Activated CD4-positive, alpha-beta T cell treated with anti-CD3 and anti-CD28 coated beads for 36 hours (primary cell): ENCODE data around the gene CBY1. TPM values are rescaled to one million over a fixed set of nuclear protein-coding genes. Genes with fewer than 3 reads are reported as not detected.

Experiments
- ATAC-seq: fragments of 200-7000 bp; cut with Tn5 transposase; one replicate; pipeline ENCODE4 v1.10.0; 2021; ENCODE audit warnings: mild to moderate bottlenecking, moderate library complexity
- CTCF ChIA-PET: fragments of 350-600 bp; sonication (Branson Sonifier 250); formaldehyde crosslinking; loops from one replicate; lab custom pipeline; 2021; ENCODE audit warnings: antibody characterized with exemption; lab: Charles Lee
- POLR2A ChIA-PET: fragments of 350-600 bp; sonication (Branson Sonifier 250); formaldehyde crosslinking; loops from one replicate; lab custom pipeline; 2021; ENCODE audit warnings: antibody characterized with exemption, inconsistent platforms; lab: Charles Lee
- DNase-seq: peaks from one replicate; pipeline ENCODE4 v3.0.0-alpha.2; 2020
- H3K27ac Mint-ChIP-seq: one replicate; pipeline ENCODE4 v1.8.0; 2021; ENCODE audit warnings: mixed read lengths
- H3K27me3 Mint-ChIP-seq: one replicate; pipeline ENCODE4 v1.8.0; 2021; ENCODE audit warnings: mixed read lengths
- H3K36me3 Mint-ChIP-seq: one replicate; pipeline ENCODE4 v1.8.0; 2021; ENCODE audit warnings: low read depth, mixed read lengths
- H3K4me1 Mint-ChIP-seq: one replicate; pipeline ENCODE4 v1.8.0; 2021; ENCODE audit warnings: mixed read lengths
- H3K4me3 Mint-ChIP-seq: one replicate; pipeline ENCODE4 v1.8.0; 2021; ENCODE audit warnings: mild to moderate bottlenecking, moderate library complexity, mixed read lengths
- H3K9me3 Mint-ChIP-seq: one replicate; pipeline ENCODE4 v1.8.0; 2021; ENCODE audit warnings: low read depth, mixed read lengths
- intact Hi-C, 2 experiments: fragments of 100-400 bp; cut with DNase I in 1 of 2; cut with micrococcal nuclease in 1 of 2; formaldehyde crosslinking; loops; one replicate each; pipeline versions ENCODE4 v1.14.2 to v1.15.1; 2022 to 2024; cut with DNase I, micrococcal nuclease
- total RNA-seq, 2 experiments: library from RNA; stranded (reverse); gene quantifications; one replicate each; pipeline ENCODE4 v1.2.3, GENCODE V29; 2021

CBY1 gene
- total RNA-seq, 2 experiments from 2014 or later = 9.8 to 11.6 TPM

DNA sequence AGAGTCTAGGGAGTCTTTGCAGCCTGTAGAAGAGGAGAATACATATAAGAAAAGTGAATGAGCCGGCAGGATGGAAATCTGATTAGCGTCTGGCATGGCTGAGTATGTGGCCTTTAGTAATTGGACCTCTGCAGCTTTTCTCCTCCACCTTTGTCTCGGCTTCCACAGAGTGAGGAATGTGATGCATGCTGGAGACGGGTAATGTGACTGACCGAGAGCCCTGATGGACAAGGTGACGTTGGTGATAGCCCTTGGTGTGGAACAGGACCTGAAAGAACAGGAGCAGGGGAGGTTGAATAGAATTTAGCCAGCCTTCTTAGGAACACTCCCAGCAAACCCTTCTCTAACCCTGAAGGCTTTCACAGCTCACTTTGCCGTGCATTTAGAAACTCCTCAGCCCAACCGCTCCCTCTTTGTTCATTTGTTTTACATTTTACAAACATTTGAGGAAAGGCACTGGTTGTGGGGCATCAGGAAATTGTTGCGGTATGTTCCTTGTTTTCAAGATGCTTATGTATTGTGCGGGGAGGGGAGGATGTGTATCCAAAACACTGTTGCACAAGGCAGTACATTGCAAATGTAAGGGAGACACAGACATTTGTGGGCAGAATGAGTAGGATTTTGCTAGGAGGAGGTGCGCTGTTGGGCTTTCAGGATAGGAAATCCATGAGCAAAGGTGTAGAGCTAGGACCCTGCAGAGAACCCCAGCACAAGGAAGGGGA is 56.2 kb downstream of the CBY1 start:
- Mint-ChIP-seq H3K4me3 (no peak overlapping the region), H3K27ac (peak overlapping the region; percentile 44), H3K9me3 (no peaks in the 10 kb centered on the region), H3K4me1 (peaks cover 67% of the 10 kb centered on the region), H3K36me3 (peaks cover 56% of the 10 kb centered on the region), H3K27me3 (no peaks in the 10 kb centered on the region)
- CTCF ChIA-PET = interaction anchor here (0.6 to 1.4 kb wide), 2 partner anchors 16 to 301 kb away, joined by 3 read pairs; no protein-coding TSS in a partner anchor
- DNase-seq = no peak
- intact Hi-C loops = no loop called here
- no peak for ATAC-seq
- POLR2A ChIA-PET = interaction anchor here (1.4 kb wide), 1 partner anchor 12 kb away, joined by 4 read pairs; no protein-coding TSS in a partner anchor

DNA sequence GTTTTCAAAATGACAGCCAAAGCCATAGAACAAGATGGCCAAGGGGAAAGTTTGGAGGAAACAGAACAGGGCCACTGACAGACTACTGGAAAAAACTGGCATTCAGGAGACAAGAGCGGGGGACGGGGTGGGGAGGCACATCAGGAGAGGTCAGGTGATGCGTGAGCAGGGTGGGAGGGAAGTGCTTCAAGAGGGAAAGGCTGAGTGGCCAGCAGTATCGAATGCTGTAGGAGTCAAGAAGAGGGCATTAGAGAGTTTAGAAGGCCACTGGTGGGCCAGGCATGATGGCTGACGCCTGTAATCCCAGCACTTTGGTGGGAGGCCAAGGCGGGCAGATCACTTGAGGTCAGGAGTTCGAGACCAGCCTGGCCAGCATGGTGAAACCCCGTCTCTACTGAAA is 57.5 kb downstream of the CBY1 start:
- no peaks in the 10 kb centered on the region for H3K9me3 Mint-ChIP-seq
- ATAC-seq (no peak), DNase-seq (no peak)
- POLR2A ChIA-PET = no interaction called here
- CTCF ChIA-PET = interaction anchor here (0.6 to 1.3 kb wide), 2 partner anchors 22 to 626 kb away, joined by 3 read pairs; no protein-coding TSS in a partner anchor
- no peak overlapping the region for H3K27ac Mint-ChIP-seq
- intact Hi-C loops = loop anchor here in 1 of 2 experiments (2.0 kb wide), 1 partner anchor 27 kb away; no protein-coding TSS in a partner anchor
- H3K27me3 Mint-ChIP-seq = no peaks in the 10 kb centered on the region
- peaks cover 61% of the 10 kb centered on the region for H3K4me1 Mint-ChIP-seq
- peaks cover 48% of the 10 kb centered on the region for H3K36me3 Mint-ChIP-seq
- H3K4me3 Mint-ChIP-seq = no peak overlapping the region

DNA sequence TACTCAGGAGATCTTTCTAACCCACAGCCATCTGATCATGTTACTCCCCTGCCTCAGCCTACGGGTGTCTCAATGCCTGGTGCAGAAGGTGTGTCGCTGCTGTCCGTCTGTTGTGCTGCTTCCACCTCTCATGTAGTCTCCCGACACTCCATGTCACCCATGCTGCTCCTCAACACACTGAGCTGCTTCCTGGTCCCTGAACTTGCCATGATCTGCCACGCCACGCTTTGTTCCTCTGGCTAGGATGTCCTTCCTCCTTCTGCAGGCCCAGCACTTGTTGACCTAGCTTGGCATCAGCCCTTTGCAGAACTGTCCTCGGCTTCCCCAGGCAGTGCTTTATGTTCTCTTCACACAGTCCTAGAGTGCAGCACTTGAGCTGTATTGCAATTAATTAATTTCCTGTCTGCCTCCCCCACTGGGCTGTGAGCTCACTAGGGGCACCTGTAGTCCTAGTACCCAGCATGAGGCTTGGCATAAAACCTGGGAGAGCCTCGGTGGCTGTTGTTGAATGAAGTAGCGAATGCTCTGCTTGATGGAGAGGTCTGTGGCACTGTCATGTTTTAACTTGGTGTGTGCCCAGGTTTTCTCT is 58.8 kb downstream of the CBY1 start:
- H3K4me3 Mint-ChIP-seq = no peak overlapping the region
- H3K4me1 Mint-ChIP-seq = peaks cover 50% of the 10 kb centered on the region
- peaks cover 40% of the 10 kb centered on the region for H3K36me3 Mint-ChIP-seq
- CTCF ChIA-PET = interaction anchor here (1.0 to 1.3 kb wide), 2 partner anchors 10 to 20 kb away, joined by 3 to 4 read pairs; no protein-coding TSS in a partner anchor
- ATAC-seq = no peak
- H3K27me3 Mint-ChIP-seq = no peaks in the 10 kb centered on the region
- POLR2A ChIA-PET = interaction anchor here (0.9 kb wide), 1 partner anchor 10 kb away, joined by 3 read pairs; the partner anchor contains the start of gene GTPBP1
- intact Hi-C loops = loop anchor here in 1 of 2 experiments (2.0 kb wide), 1 partner anchor 26 kb away; no protein-coding TSS in a partner anchor
- no peaks in the 10 kb centered on the region for H3K9me3 Mint-ChIP-seq
- DNase-seq = no peak
- peak overlapping the region; percentile 23 for H3K27ac Mint-ChIP-seq

DNA sequence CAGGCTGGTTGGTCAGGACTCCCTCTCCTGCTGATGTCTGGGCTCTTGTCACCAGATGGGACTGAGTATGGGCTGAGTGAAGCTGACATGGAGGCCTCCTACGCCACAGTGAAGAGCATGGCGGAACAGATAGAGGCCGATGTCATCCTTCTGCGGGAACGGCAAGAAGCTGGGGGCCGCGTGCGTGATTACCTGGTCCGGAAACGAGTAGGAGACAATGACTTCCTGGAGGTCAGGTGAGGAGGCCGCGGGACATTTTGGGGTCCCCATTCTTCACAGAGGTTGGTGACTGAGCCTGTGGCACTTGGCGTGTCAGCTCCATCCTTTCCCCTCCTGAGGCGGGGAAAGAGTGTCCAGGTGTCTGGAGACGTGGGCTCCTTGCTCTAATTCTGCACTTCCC is 59.4 kb downstream of the CBY1 start:
- ChIA-PET POLR2A (no interaction called here), CTCF (no interaction called here)
- no peak for DNase-seq
- peaks cover 44% of the 10 kb centered on the region for H3K4me1 Mint-ChIP-seq
- H3K4me3 Mint-ChIP-seq = no peak overlapping the region
- no peaks in the 10 kb centered on the region for H3K27me3 Mint-ChIP-seq
- intact Hi-C loops = loop anchor here in 1 of 2 experiments (2.0 kb wide), 1 partner anchor 25 kb away; no protein-coding TSS in a partner anchor
- no peak overlapping the region for H3K27ac Mint-ChIP-seq
- ATAC-seq = no peak
- peaks cover 34% of the 10 kb centered on the region for H3K36me3 Mint-ChIP-seq
- H3K9me3 Mint-ChIP-seq = no peaks in the 10 kb centered on the region

DNA sequence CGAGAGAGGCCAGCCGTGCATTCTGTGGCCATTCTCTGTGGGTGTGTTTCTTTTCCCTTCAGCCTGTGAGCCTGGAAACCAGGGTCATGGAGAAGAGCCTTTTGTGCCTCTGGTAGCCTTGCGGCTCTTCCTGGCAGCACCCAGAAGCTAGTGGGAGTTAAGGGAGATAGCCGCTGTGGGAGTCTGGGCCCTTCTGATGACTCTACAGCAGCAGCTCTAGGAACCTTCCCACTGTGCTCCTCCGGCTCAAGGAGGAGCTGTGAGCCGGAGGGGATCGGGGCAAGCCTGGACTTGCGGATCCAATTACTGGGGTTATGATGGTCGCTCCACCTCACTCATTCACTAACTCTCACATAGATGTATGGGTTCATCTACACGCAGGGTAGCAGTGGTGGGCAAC is 59.8 kb downstream of the CBY1 start:
- Mint-ChIP-seq H3K4me1 (peaks cover 40% of the 10 kb centered on the region), H3K36me3 (peaks cover 32% of the 10 kb centered on the region), H3K4me3 (no peak overlapping the region), H3K27me3 (no peaks in the 10 kb centered on the region), H3K9me3 (no peaks in the 10 kb centered on the region), H3K27ac (no peak overlapping the region)
- ChIA-PET CTCF (interaction anchor here (0.8 kb wide), 1 partner anchor 9 kb away, joined by 4 read pairs; no protein-coding TSS in a partner anchor), POLR2A (no interaction called here)
- intact Hi-C loops = no loop called here
- ATAC-seq (no peak), DNase-seq (no peak)

DNA sequence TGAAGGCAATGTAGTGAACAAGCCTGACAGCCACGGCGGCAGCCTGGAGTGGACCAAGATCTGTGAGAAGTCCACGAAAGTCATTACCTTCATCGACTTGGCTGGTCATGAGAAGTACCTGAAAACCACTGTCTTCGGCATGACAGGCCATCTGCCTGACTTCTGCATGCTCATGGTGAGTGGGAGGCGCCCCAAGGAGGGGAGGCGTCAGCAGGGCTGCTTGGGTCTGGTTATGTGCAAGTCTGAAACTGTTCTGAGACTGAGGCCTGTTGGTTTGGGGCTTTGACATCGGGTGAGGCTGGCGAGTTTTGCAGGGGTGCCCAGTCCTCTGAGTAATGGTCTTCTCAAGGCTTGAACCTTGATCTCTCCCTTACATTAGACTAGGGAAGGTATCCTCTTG is 60.4 kb downstream of the CBY1 start:
- Mint-ChIP-seq H3K36me3 (peaks cover 35% of the 10 kb centered on the region), H3K9me3 (no peaks in the 10 kb centered on the region), H3K4me1 (peaks cover 39% of the 10 kb centered on the region), H3K27me3 (no peaks in the 10 kb centered on the region), H3K4me3 (no peak overlapping the region), H3K27ac (no peak overlapping the region)
- intact Hi-C loops = no loop called here
- ChIA-PET CTCF (interaction anchor here (0.8 kb wide), 1 partner anchor 8 kb away, joined by 4 read pairs; no protein-coding TSS in a partner anchor), POLR2A (interaction anchor here (0.6 kb wide), 1 partner anchor 242 kb away, joined by 7 read pairs; no protein-coding TSS in a partner anchor)
- ATAC-seq = no peak
- no peak for DNase-seq

DNA sequence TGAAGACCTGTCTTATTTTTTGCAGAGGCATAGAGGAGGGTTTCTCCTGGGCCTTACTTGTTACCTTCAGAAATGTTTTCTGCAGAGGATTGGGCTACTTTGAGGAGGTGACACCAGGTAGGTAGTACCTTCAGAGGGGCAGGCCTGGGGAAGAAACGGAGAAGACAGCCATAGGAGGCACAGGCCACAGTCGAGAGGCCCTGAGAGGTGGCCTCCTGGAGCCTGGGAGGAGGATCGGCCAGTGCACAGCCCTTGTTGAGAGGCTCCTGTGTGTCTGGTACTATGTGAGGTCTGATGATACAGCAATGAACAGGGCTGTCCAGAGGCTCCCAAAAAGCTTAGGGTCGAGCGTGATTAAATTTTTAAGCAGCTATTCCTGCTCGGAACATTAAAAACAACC is 60.8 kb downstream of the CBY1 start:
- peaks cover 36% of the 10 kb centered on the region for H3K4me1 Mint-ChIP-seq
- no peak overlapping the region for H3K27ac Mint-ChIP-seq
- H3K4me3 Mint-ChIP-seq = no peak overlapping the region
- H3K9me3 Mint-ChIP-seq = no peaks in the 10 kb centered on the region
- intact Hi-C loops = no loop called here
- no peak for DNase-seq
- H3K36me3 Mint-ChIP-seq = peaks cover 35% of the 10 kb centered on the region
- POLR2A ChIA-PET = interaction anchor here (0.6 kb wide), 1 partner anchor 242 kb away, joined by 7 read pairs; no protein-coding TSS in a partner anchor
- CTCF ChIA-PET = interaction anchor here (1.0 kb wide), 1 partner anchor 9 kb away, joined by 3 read pairs; no protein-coding TSS in a partner anchor
- no peak for ATAC-seq
- no peaks in the 10 kb centered on the region for H3K27me3 Mint-ChIP-seq

DNA sequence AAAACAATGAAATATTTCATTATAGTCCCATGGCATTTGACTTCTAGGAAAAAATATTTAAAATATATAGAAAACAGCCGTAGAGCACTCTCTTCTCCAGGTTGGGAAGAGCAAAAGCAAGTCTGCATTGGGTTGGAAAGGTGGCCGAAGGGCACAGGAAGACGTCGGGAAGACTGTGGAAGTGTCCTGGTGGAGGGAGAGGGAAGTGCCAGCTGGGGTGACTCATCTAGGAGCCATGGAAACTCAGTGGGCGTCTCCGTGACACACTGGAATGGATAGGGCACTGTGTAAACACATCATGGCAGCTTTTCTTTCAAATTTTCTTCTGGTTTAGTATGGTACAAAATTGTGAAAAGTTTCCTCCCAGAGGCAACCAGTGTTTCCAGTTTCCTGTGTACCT is 62.0 kb downstream of the CBY1 start:
- POLR2A ChIA-PET = no interaction called here
- DNase-seq (no peak), ATAC-seq (no peak)
- intact Hi-C loops = no loop called here
- no peaks in the 10 kb centered on the region for H3K9me3 Mint-ChIP-seq
- no peak overlapping the region for H3K4me3 Mint-ChIP-seq
- no peak overlapping the region for H3K27ac Mint-ChIP-seq
- CTCF ChIA-PET = interaction anchor here (0.6 to 1.2 kb wide), 4 partner anchors 8 to 867 kb away, joined by 3 to 5 read pairs (median 4); no protein-coding TSS in a partner anchor
- H3K4me1 Mint-ChIP-seq = peaks cover 24% of the 10 kb centered on the region
- H3K27me3 Mint-ChIP-seq = no peaks in the 10 kb centered on the region
- peaks cover 30% of the 10 kb centered on the region for H3K36me3 Mint-ChIP-seq

DNA sequence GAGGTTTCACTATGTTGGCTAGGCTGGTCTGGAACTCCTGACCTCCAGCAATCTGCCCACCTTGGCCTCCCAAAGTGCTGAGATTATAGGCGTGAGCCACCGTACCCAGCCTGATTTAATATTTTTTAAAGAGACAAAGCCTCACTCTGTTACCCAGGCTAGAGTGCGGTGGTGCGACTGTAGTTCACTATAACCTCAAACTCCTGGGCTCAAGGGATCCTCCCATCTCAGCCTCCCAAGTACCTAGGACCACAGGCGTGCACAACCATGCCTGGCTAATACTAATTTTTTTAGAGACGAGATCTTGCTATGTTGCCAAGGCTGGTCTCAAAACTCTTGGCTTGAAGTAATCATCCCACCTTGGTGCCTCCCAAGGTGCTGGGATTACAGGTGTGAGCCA is 62.8 kb downstream of the CBY1 start:
- POLR2A ChIA-PET = no interaction called here
- Mint-ChIP-seq H3K27me3 (no peaks in the 10 kb centered on the region), H3K4me1 (peaks cover 18% of the 10 kb centered on the region), H3K4me3 (no peak overlapping the region), H3K36me3 (peaks cover 34% of the 10 kb centered on the region), H3K9me3 (no peaks in the 10 kb centered on the region), H3K27ac (no peak overlapping the region)
- intact Hi-C loops = no loop called here
- CTCF ChIA-PET = interaction anchor here (0.6 kb wide), 1 partner anchor 866 kb away, joined by 3 read pairs; no protein-coding TSS in a partner anchor
- DNase-seq = no peak
- ATAC-seq = no peak

DNA sequence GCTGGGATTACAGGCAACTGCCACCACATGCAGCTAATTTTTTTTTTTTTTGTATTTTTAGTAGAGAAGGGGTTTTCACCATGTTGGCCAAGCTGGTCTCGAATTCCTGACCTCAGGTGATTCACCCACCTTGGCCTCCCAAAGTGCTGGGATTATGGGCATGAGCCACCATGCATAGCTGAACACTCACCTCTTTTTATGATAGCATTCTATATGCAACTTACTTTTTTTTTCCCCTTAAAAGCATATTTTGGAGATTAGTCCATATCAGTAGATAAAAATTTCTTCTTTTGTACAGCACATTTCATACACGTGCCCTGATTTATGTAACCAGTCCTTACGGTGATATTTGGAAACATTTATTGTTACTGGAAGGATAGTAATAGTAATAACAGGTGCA is 63.9 kb downstream of the CBY1 start:
- ATAC-seq (no peak), DNase-seq (no peak)
- peaks cover 8% of the 10 kb centered on the region for H3K4me1 Mint-ChIP-seq
- H3K27me3 Mint-ChIP-seq = no peaks in the 10 kb centered on the region
- no peak overlapping the region for H3K27ac Mint-ChIP-seq
- CTCF ChIA-PET = interaction anchor here (0.6 to 1.4 kb wide), 4 partner anchors 12 to 149 kb away, joined by 3 to 6 read pairs (median 4); partner anchors contain the start of gene TOMM22
- H3K36me3 Mint-ChIP-seq = peaks cover 41% of the 10 kb centered on the region
- no peak overlapping the region for H3K4me3 Mint-ChIP-seq
- intact Hi-C loops = no loop called here
- no peaks in the 10 kb centered on the region for H3K9me3 Mint-ChIP-seq
- POLR2A ChIA-PET = interaction anchor here (0.7 kb wide), 2 partner anchors 19 to 241 kb away, joined by 3 read pairs; no protein-coding TSS in a partner anchor

DNA sequence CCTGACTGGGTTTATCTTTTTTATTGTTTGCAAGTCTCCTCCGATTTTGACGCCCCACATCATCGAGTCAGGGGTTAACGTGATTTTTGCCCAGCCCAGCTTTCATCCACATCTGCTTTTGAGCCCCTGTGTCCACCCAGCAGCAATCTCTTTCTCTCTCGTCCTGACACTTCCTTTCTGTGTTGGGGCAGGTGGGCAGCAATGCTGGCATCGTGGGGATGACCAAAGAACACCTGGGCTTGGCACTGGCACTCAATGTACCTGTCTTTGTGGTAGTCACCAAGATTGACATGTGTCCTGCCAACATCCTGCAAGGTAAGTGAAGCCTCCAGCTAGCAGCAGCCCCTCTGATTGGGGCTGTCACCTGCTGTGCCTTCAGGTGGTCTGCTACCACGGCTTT is 65.1 kb downstream of the CBY1 start:
- ChIA-PET POLR2A (interaction anchor here (0.7 kb wide), 1 partner anchor 8 kb away, joined by 5 read pairs; no protein-coding TSS in a partner anchor), CTCF (interaction anchor here (0.9 to 3.9 kb wide), 4 partner anchors 13 to 40 kb away, joined by 3 to 34 read pairs (median 4); partner anchors contain the start of gene TOMM22)
- intact Hi-C loops = no loop called here
- Mint-ChIP-seq H3K27me3 (no peaks in the 10 kb centered on the region), H3K4me1 (peaks cover 6% of the 10 kb centered on the region), H3K36me3 (peaks cover 42% of the 10 kb centered on the region), H3K27ac (no peak overlapping the region), H3K4me3 (no peak overlapping the region), H3K9me3 (no peaks in the 10 kb centered on the region)
- ATAC-seq = no peak
- DNase-seq = no peak
